GM12891 (cell line): ENCODE measurements around the gene REEP5.

Experiments used
- PAX5 ChIP-seq: IDR thresholded peaks from 2 replicates; pipeline ENCODE4 v1.6.1; 2011; ENCODE audit warnings: low read length, moderate library complexity, mild to moderate bottlenecking; ENCODE audit not compliant: insufficient read depth, severe bottlenecking
- POLR2A ChIP-seq: IDR thresholded peaks from 2 replicates; pipeline ENCODE4 v1.6.1; 2011; ENCODE audit warnings: low read depth, low read length, control low read depth
- POLR2AphosphoS5 ChIP-seq: IDR thresholded peaks from 2 replicates; pipeline ENCODE4 v1.6.1; 2011; ENCODE audit warnings: low read depth, low read length, control low read depth
- POU2F2 ChIP-seq: IDR thresholded peaks from 2 replicates; pipeline ENCODE4 v1.6.1; 2011; ENCODE audit warnings: low read depth, mild to moderate bottlenecking, control low read depth, low read length, moderate library complexity
- SPI1 ChIP-seq: IDR thresholded peaks from 2 replicates; pipeline ENCODE4 v1.6.1; 2011; ENCODE audit warnings: low read depth, low read length, control low read depth
- TAF1 ChIP-seq: IDR thresholded peaks from 2 replicates; pipeline ENCODE4 v1.6.1; 2011; ENCODE audit warnings: low read depth, low read length, control low read depth

GRCh38 chr5:112908854-112909253, 13.2 kb downstream of the REEP5 start:
- no peak for TF ChIP-seq POLR2A
- no peak for TF ChIP-seq TAF1
- TF ChIP-seq POLR2AphosphoS5, result no peak
- no peak for TF ChIP-seq SPI1
- no peak for TF ChIP-seq POU2F2
- no peak for TF ChIP-seq PAX5
